Endodermal cell (in vitro differentiated cells): Measurements from ENCODE around the gene MYO7A. TPM values are rescaled to one million over a fixed set of nuclear protein-coding genes. Genes with fewer than 3 reads are reported as not detected.

Source experiments
- DNase-seq: peaks from one replicate; pipeline ENCODE4 v3.0.0-alpha.2; 2017
- H3K27ac ChIP-seq: 2 replicates; pipeline ENCODE4 v1.5.1; 2013; ENCODE audit warnings: mild to moderate bottlenecking, low read depth, low read length, moderate library complexity
- H3K27me3 ChIP-seq: 2 replicates; pipeline ENCODE4 v1.6.1; 2013; ENCODE audit warnings: mild to moderate bottlenecking, low read length, moderate library complexity; ENCODE audit not compliant: insufficient read depth, control insufficient read depth, poor library complexity, severe bottlenecking
- H3K36me3 ChIP-seq: 2 replicates; pipeline ENCODE4 v1.7.0; 2013; ENCODE audit warnings: mild to moderate bottlenecking, low read length, moderate library complexity; ENCODE audit not compliant: control insufficient read depth, insufficient read depth
- H3K4me1 ChIP-seq: one replicate; pipeline ENCODE4 v1.7.0; 2013; ENCODE audit warnings: low read length; ENCODE audit not compliant: control insufficient read depth, insufficient read depth
- H3K4me3 ChIP-seq: 2 replicates; pipeline ENCODE4 v1.5.1; 2013; ENCODE audit warnings: mild to moderate bottlenecking, low read length, moderate library complexity
- H3K9ac ChIP-seq: 2 replicates; pipeline ENCODE4 v1.6.1; 2013; ENCODE audit warnings: mild to moderate bottlenecking, low read length, moderate library complexity; ENCODE audit not compliant: poor library complexity, severe bottlenecking; ENCODE audit errors: extremely low read depth
- H3K9me3 ChIP-seq: 2 replicates; pipeline ENCODE4 v1.6.1; 2013; ENCODE audit warnings: mild to moderate bottlenecking, low read length, moderate library complexity; ENCODE audit not compliant: control insufficient read depth
- H3K27ac Mint-ChIP-seq: 2 replicates; pipeline ENCODE4 v1.8.0; 2020; ENCODE audit warnings: mixed read lengths
- H3K27me3 Mint-ChIP-seq: 2 replicates; pipeline ENCODE4 v1.8.0; 2021; ENCODE audit warnings: mild to moderate bottlenecking, mixed read lengths; ENCODE audit not compliant: insufficient read depth
- H3K36me3 Mint-ChIP-seq: 2 replicates; pipeline ENCODE4 v1.8.0; 2020; ENCODE audit warnings: low read depth, mixed read lengths
- H3K4me1 Mint-ChIP-seq: 2 replicates; pipeline ENCODE4 v1.8.0; 2020; ENCODE audit warnings: mixed read lengths
- H3K4me3 Mint-ChIP-seq: 2 replicates; pipeline ENCODE4 v1.8.0; 2020; ENCODE audit warnings: mild to moderate bottlenecking, moderate library complexity, mixed read lengths
- H3K9me3 Mint-ChIP-seq: 2 replicates; pipeline ENCODE4 v1.8.0; 2020; ENCODE audit warnings: mild to moderate bottlenecking, mixed read lengths
- WGBS, 2 experiments: methylation state at CpG; one replicate each; pipeline versions ENCODE4 v1.1.5 to v1.1.7; 2013; ENCODE audit warnings: missing lambda C conversion rate in 2 of 2, mixed read lengths in 1 of 2; ENCODE audit not compliant: insufficient coverage in 1 of 2, insufficient read length in 1 of 2; 5-methylcytosine and 5-hydroxymethylcytosine counted together
- total RNA-seq, 2 donors: library from RNA; stranded (reverse); fragmentation: NEBNext Ultra II Directional in 1 of 2; extraction: Animal tissue kit (Norgen Biotek cat#: 25700) in 1 of 2; gene quantifications; 2 replicates in 1 of 2; 3 replicates in 1 of 2; pipeline ENCODE4 v1.2.1, GENCODE V29; 2021
- TF ChIP-seq, protein P1 (sequence below): fragments of 200-600 bp; sonication (generic); conservative IDR thresholded peaks from 2 replicates; pipeline ENCODE4 v1.5.0; 2021; ENCODE audit warnings: antibody characterized with exemption, mild to moderate bottlenecking

The MYO7A gene
- total RNA-seq, 2 donors from 2014 or later: 2.4 to 2.7 TPM

- Histone ChIP-seq H3K4me1 (no peaks in the 10 kb centered on the region), H3K36me3 (no peaks in the 10 kb centered on the region), H3K9me3 (no peaks in the 10 kb centered on the region), H3K4me3 (no peak overlapping the region), H3K9ac (no peak overlapping the region), H3K27ac (no peak overlapping the region), H3K27me3 (no peaks in the 10 kb centered on the region)
- H3K4me3 Mint-ChIP-seq: no peak overlapping the region
- TF ChIP-seq, protein P1, sequence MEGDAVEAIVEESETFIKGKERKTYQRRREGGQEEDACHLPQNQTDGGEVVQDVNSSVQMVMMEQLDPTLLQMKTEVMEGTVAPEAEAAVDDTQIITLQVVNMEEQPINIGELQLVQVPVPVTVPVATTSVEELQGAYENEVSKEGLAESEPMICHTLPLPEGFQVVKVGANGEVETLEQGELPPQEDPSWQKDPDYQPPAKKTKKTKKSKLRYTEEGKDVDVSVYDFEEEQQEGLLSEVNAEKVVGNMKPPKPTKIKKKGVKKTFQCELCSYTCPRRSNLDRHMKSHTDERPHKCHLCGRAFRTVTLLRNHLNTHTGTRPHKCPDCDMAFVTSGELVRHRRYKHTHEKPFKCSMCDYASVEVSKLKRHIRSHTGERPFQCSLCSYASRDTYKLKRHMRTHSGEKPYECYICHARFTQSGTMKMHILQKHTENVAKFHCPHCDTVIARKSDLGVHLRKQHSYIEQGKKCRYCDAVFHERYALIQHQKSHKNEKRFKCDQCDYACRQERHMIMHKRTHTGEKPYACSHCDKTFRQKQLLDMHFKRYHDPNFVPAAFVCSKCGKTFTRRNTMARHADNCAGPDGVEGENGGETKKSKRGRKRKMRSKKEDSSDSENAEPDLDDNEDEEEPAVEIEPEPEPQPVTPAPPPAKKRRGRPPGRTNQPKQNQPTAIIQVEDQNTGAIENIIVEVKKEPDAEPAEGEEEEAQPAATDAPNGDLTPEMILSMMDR: no peak
- H3K27ac Mint-ChIP-seq: no peak overlapping the region
- WGBS, 2 experiments: 91 to 93% methylated on average over 7 to 16 of the region's 16 CpGs
- peaks cover 1% of the 10 kb centered on the region for H3K4me1 Mint-ChIP-seq
- no peaks in the 10 kb centered on the region for H3K27me3 Mint-ChIP-seq
- no peaks in the 10 kb centered on the region for H3K36me3 Mint-ChIP-seq
- no peak for DNase-seq
- H3K9me3 Mint-ChIP-seq: no peaks in the 10 kb centered on the region
Observed at GRCh38 chr11:77195071-77195755, 67.2 kb downstream of the MYO7A start.

DNA sequence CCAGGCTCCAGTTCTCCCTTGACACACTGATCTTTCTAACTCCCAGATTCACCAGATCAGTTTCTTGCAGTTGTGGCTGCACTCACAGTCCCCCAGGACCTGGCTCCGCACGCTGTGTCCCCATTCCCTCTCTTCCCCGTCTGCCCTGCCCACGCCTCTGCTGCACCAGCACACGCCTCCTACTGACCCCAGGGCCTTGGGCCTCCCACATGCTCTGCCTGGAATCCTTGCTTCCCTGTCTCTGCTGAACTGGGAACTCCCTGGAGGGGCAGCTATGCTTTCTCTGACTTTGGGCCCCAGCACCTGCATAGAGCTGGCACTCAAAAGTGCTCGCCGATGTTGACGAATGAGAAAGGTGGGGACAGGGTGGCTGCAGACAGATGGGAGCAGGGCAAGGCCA lies 68.9 kb downstream of the MYO7A start:
- no peak for DNase-seq
- Histone ChIP-seq H3K4me1 (no peaks in the 10 kb centered on the region), H3K27me3 (no peaks in the 10 kb centered on the region), H3K9ac (no peak overlapping the region), H3K27ac (no peak overlapping the region), H3K4me3 (no peak overlapping the region), H3K36me3 (no peaks in the 10 kb centered on the region), H3K9me3 (no peaks in the 10 kb centered on the region)
- Mint-ChIP-seq H3K9me3 (no peaks in the 10 kb centered on the region), H3K36me3 (no peaks in the 10 kb centered on the region), H3K27me3 (no peaks in the 10 kb centered on the region), H3K4me3 (no peak overlapping the region), H3K27ac (no peak overlapping the region), H3K4me1 (peaks cover 1% of the 10 kb centered on the region)
- TF ChIP-seq, protein P1: no peak
- 88 to 93% methylated on average over 7 to 8 of the region's 8 CpGs for WGBS, 2 experiments

GRCh38 chr11:77197626-77198320 lies 69.7 kb downstream of the MYO7A start:
- no peak for DNase-seq
- TF ChIP-seq, protein P1: no peak
- WGBS, 2 experiments: 92 to 94% methylated on average over 5 to 14 of the region's 14 CpGs

More at GRCh38 chr11:77197626-77198320, 69.7 kb downstream of the MYO7A start:
- Mint-ChIP-seq H3K27ac (no peak overlapping the region), H3K4me1 (peaks cover 1% of the 10 kb centered on the region), H3K4me3 (no peak overlapping the region), H3K9me3 (no peaks in the 10 kb centered on the region), H3K36me3 (no peaks in the 10 kb centered on the region), H3K27me3 (no peaks in the 10 kb centered on the region)
- no peaks in the 10 kb centered on the region for H3K36me3 ChIP-seq
- H3K4me1 ChIP-seq: no peaks in the 10 kb centered on the region
- H3K9me3 ChIP-seq: no peaks in the 10 kb centered on the region
- H3K27ac ChIP-seq: no peak overlapping the region
- no peak overlapping the region for H3K9ac ChIP-seq
- no peaks in the 10 kb centered on the region for H3K27me3 ChIP-seq
- H3K4me3 ChIP-seq: no peak overlapping the region
